H1 (cell line): Measurements from ENCODE around the gene TET1. TPM values are rescaled to one million over a fixed set of nuclear protein-coding genes. Genes with fewer than 3 reads are reported as not detected.

Experiments
- CHD2 ChIP-seq: IDR thresholded peaks from 2 replicates; pipeline ENCODE4 v1.6.1; 2012; ENCODE audit warnings: low read length, improper control_type of control experiment
- KDM1A ChIP-seq: fragments of 200-600, 300-600 bp; sonication (generic); IDR thresholded peaks from 2 replicates; pipeline ENCODE4 v1.7.1; 2016; ENCODE audit warnings: mild to moderate bottlenecking, low read length, borderline replicate concordance
- polyA plus RNA-seq, 7 experiments: library from polyadenylated mRNA; depleted of rRNA in 3 of 7; stranded (reverse) in 5 of 7; unstranded in 2 of 7; fragments of >200 nt in 5 of 7; fragments of 200-250 nt in 2 of 7; gene quantifications; 1 replicate in 5 of 7; 2 replicates in 1 of 7; 4 replicates in 1 of 7; pipeline versions ENCODE4 v1.2.1 to v1.2.3, GENCODE V29; 2011 to 2013; ENCODE audit warnings: missing spikeins in 2 of 7, mixed read lengths in 2 of 7
- total RNA-seq: library from RNA; stranded (reverse); fragmentation: NEBNext Ultra II Directional; extraction: Animal tissue kit (Norgen Biotek cat#: 25700); gene quantifications from 2 replicates; pipeline ENCODE4 v1.2.1, GENCODE V29; 2021

The TET1 gene
- total and polyA plus RNA-seq, 2 of the 8 experiments (the other 6 are each of a cell fraction or from before 2014, with no cell fraction given) = 15.2 to 69.3 TPM

DNA sequence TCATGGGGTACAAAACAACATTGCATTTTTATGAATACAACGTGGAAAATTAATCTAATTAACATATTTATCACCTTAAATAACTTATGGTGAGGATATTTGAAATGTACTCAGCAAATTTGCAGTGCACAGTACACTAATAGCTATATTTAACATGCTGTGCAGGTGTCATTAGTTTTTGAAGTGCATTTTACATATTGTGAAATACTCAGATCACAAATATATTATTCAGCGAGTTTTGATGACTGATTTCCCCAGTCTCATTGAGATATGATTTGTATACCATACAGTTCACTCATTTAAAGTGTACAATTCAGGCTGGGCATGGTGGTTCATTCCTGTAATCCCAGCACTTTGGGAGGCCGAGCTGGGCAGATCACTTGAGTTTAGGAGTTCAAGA, 59.5 kb downstream of the TET1 start (continued):
- TF ChIP-seq CHD2 (no peak), KDM1A (no peak)
